OCI-LY7 (cell line): Measurements from ENCODE around the gene MTMR2. TPM values are rescaled to one million over a fixed set of nuclear protein-coding genes. Genes with fewer than 3 reads are reported as not detected.

ENCODE experiments used
- BruUV-seq: library from RNA; stranded (reverse); fragments of 400-500 nt; replicated peaks from 2 replicates; lab custom pipeline; 2021; lab: Mats Ljungman, UMichigan
- CTCF ChIA-PET: fragments of 300-600 bp; sonication (Branson Sonifier 250); formaldehyde crosslinking; loops from one replicate; lab custom pipeline; 2022; ENCODE audit warnings: antibody characterized with exemption; ENCODE audit not compliant: unreplicated experiment; lab: Charles Lee
- POLR2A ChIA-PET: fragments of 300-600 bp; sonication (Branson Sonifier 250); formaldehyde crosslinking; loops from one replicate; lab custom pipeline; 2022; ENCODE audit warnings: antibody characterized with exemption; lab: Charles Lee
- DNase-seq: peaks from one replicate; pipeline ENCODE4 v3.0.0-alpha.2; 2015; ENCODE audit warnings: low spot score
- H2AFZ ChIP-seq: fragments of 200-600 bp; sonication (generic), shearing (Covaris generic); 2 replicates; pipeline ENCODE4 v1.6.1; 2014; ENCODE audit warnings: mild to moderate bottlenecking, antibody characterized with exemption, low read length, moderate library complexity
- H3K27ac ChIP-seq: fragments of 200-600 bp; sonication (generic); 2 replicates; pipeline ENCODE4 v1.5.1; 2014; ENCODE audit warnings: mixed run types, low read depth, mild to moderate bottlenecking, moderate library complexity, low read length, inconsistent platforms; ENCODE audit not compliant: poor library complexity, severe bottlenecking
- H3K36me3 ChIP-seq: fragments of 200-600 bp; sonication (generic); 2 replicates; pipeline ENCODE4 v1.6.1; 2014; ENCODE audit warnings: mild to moderate bottlenecking, antibody characterized with exemption, low read length, moderate library complexity, mixed read lengths; ENCODE audit not compliant: insufficient read depth
- H3K4me1 ChIP-seq: fragments of 200-600 bp; sonication (generic); 2 replicates; pipeline ENCODE4 v1.5.1; 2014; ENCODE audit warnings: mild to moderate bottlenecking, low read length; ENCODE audit not compliant: insufficient read depth, poor library complexity, severe bottlenecking
- H3K4me2 ChIP-seq: fragments of 200-600 bp; sonication (generic); 2 replicates; pipeline ENCODE4 v1.6.1; 2014; ENCODE audit warnings: mild to moderate bottlenecking, low read length
- H3K4me3 ChIP-seq: fragments of 200-600 bp; sonication (generic); 2 replicates; pipeline ENCODE4 v1.5.1; 2014; ENCODE audit warnings: mild to moderate bottlenecking, low read depth, low read length; ENCODE audit not compliant: poor library complexity, severe bottlenecking
- H3K79me2 ChIP-seq: fragments of 200-600 bp; sonication (generic); 2 replicates; pipeline ENCODE4 v1.6.1; 2016; ENCODE audit warnings: low read depth, mild to moderate bottlenecking, low read length, moderate library complexity, mixed read lengths; ENCODE audit not compliant: insufficient read depth
- H3K9me2 ChIP-seq: fragments of 200-600 bp; sonication (generic); 2 replicates; pipeline ENCODE4 v1.6.1; 2016; ENCODE audit warnings: mild to moderate bottlenecking, low read length, mixed read lengths; ENCODE audit not compliant: insufficient read depth
- H3K9me3 ChIP-seq: fragments of 200-600 bp; sonication (generic); 2 replicates; pipeline ENCODE4 v1.6.1; 2014; ENCODE audit warnings: mild to moderate bottlenecking, mixed run types, low read length, mixed read lengths
- H4K20me1 ChIP-seq: fragments of 200-600 bp; sonication (generic); 2 replicates; pipeline ENCODE4 v1.6.1; 2014; ENCODE audit warnings: mild to moderate bottlenecking, antibody characterized with exemption, low read length, moderate library complexity, mixed read lengths; ENCODE audit not compliant: insufficient read depth
- CTCF ChIP-seq: fragments of 200-600 bp; sonication (generic); conservative IDR thresholded peaks from 2 replicates; pipeline ENCODE4 v1.5.1; 2014; ENCODE audit warnings: mild to moderate bottlenecking, antibody characterized with exemption, low read length, moderate library complexity, mixed read lengths
- EZH2phosphoT487 ChIP-seq: fragments of 200-600 bp; sonication (generic); IDR thresholded peaks from 2 replicates; pipeline ENCODE4 v1.6.1; 2018; ENCODE audit warnings: low read depth, borderline replicate concordance, mild to moderate bottlenecking, mixed run types, antibody characterized with exemption, low read length, moderate library complexity, mixed read lengths
- intact Hi-C: fragments of 100-400 bp; cut with micrococcal nuclease; formaldehyde crosslinking; loops from one replicate; pipeline ENCODE4 v1.10.0; 2022; ENCODE audit not compliant: unreplicated experiment
- total RNA-seq, 2 experiments: library from RNA; depleted of rRNA in 1 of 2; stranded (reverse); fragments of >200 nt in 1 of 2; shearing (Covaris generic) in 1 of 2; gene quantifications; 2 replicates each; pipeline ENCODE4 v1.2.3, GENCODE V29; 2014 to 2022

The MTMR2 gene
- total RNA-seq, 2 experiments from 2014 or later = 0.79 to 13.0 TPM

- TF ChIP-seq CTCF = no peak
- no peak for TF ChIP-seq EZH2phosphoT487
- no TSS peak for BruUV-seq
- intact Hi-C loops = no loop called here
- no peaks in the 10 kb centered on the region for H3K9me2 ChIP-seq
- H3K4me3 ChIP-seq = no peak overlapping the region
- H3K79me2 ChIP-seq = no peaks in the 10 kb centered on the region
- ChIA-PET POLR2A (interaction anchor here (0.7 to 1.3 kb wide), 3 partner anchors 13 to 41 kb away, joined by 3 read pairs; no protein-coding TSS in a partner anchor), CTCF (no interaction called here)
- no peaks in the 10 kb centered on the region for H4K20me1 ChIP-seq
- DNase-seq = no peak
- no peaks in the 10 kb centered on the region for H3K4me1 ChIP-seq
- no peaks in the 10 kb centered on the region for H3K36me3 ChIP-seq
- no peaks in the 10 kb centered on the region for H3K9me3 ChIP-seq
- H2AFZ ChIP-seq = no peak overlapping the region
- no peak overlapping the region for H3K27ac ChIP-seq
- no peak overlapping the region for H3K4me2 ChIP-seq
Observed at GRCh38 chr11:95884802-95885201, 39.1 kb downstream of the MTMR2 start.

- ChIA-PET POLR2A (interaction anchor here (0.7 to 1.3 kb wide), 2 partner anchors 25 to 41 kb away, joined by 3 read pairs; no protein-coding TSS in a partner anchor), CTCF (no interaction called here)
- no peak overlapping the region for H3K27ac ChIP-seq
- TF ChIP-seq CTCF (no peak), EZH2phosphoT487 (no peak)
- H3K4me2 ChIP-seq = no peak overlapping the region
- H3K36me3 ChIP-seq = no peaks in the 10 kb centered on the region
- H4K20me1 ChIP-seq = no peaks in the 10 kb centered on the region
- intact Hi-C loops = no loop called here
- H3K9me2 ChIP-seq = no peaks in the 10 kb centered on the region
- no peak overlapping the region for H2AFZ ChIP-seq
- H3K4me3 ChIP-seq = no peak overlapping the region
- no TSS peak for BruUV-seq
- DNase-seq = no peak
- no peaks in the 10 kb centered on the region for H3K79me2 ChIP-seq
- no peaks in the 10 kb centered on the region for H3K4me1 ChIP-seq
- H3K9me3 ChIP-seq = no peaks in the 10 kb centered on the region
Observed at GRCh38 chr11:95884376-95884775, 39.5 kb downstream of the MTMR2 start.

- Histone ChIP-seq H3K4me1 (no peaks in the 10 kb centered on the region), H3K9me3 (no peaks in the 10 kb centered on the region), H2AFZ (no peak overlapping the region), H3K9me2 (no peaks in the 10 kb centered on the region), H3K27ac (no peak overlapping the region), H3K4me2 (no peak overlapping the region), H3K79me2 (no peaks in the 10 kb centered on the region), H4K20me1 (no peaks in the 10 kb centered on the region), H3K36me3 (no peaks in the 10 kb centered on the region), H3K4me3 (no peak overlapping the region)
- ChIA-PET POLR2A (interaction anchor here (0.6 kb wide), 1 partner anchor 14 kb away, joined by 3 read pairs; no protein-coding TSS in a partner anchor), CTCF (no interaction called here)
- BruUV-seq = no TSS peak
- TF ChIP-seq EZH2phosphoT487 = no peak
- TF ChIP-seq CTCF = no peak
- intact Hi-C loops = no loop called here
- no peak for DNase-seq
Observed at GRCh38 chr11:95883381-95883780, 40.5 kb downstream of the MTMR2 start.
